BLaER1 treated with 17β-estradiol and CSF1 and Interleukin-3, amounts not matched to agents 10 nM and 100 nM (cell line): Measurements from ENCODE around the gene NEIL1.
"Not testable (repeated sequence)": the region's sequence is repeated elsewhere in the genome, so short reads cannot be mapped to it uniquely, and the experiment has no call there.

ENCODE experiments used
- H3K27ac ChIP-seq, 11 experiments: shearing (Covaris generic); formaldehyde crosslinking; 2 replicates each; pipeline ENCODE4 v1.8.1; 2022
- H3K27me3 ChIP-seq, 11 experiments: shearing (Covaris generic); formaldehyde crosslinking; 2 replicates each; pipeline ENCODE4 v1.8.1; 2022
- H3K36me3 ChIP-seq, 11 experiments: shearing (Covaris generic); formaldehyde crosslinking; 2 replicates each; pipeline ENCODE4 v1.8.1; 2022
- H3K4me1 ChIP-seq, 10 experiments: shearing (Covaris generic); formaldehyde crosslinking; 2 replicates each; pipeline ENCODE4 v1.8.1; 2022
- H3K4me2 ChIP-seq, 11 experiments: shearing (Covaris generic); formaldehyde crosslinking; 2 replicates each; pipeline ENCODE4 v1.8.1; 2022
- H3K4me3 ChIP-seq, 10 experiments: shearing (Covaris generic); formaldehyde crosslinking; 2 replicates each; pipeline ENCODE4 v1.8.1; 2022
- H3K9ac ChIP-seq, 11 experiments: shearing (Covaris generic); formaldehyde crosslinking; 2 replicates each; pipeline ENCODE4 v1.8.1; 2022
- H3K9me3 ChIP-seq, 11 experiments: shearing (Covaris generic); formaldehyde crosslinking; replicated peaks in 1 of 11; 2 replicates each; pipeline ENCODE4 v1.8.1; 2022
- H4K20me1 ChIP-seq, 11 experiments: shearing (Covaris generic); formaldehyde crosslinking; 2 replicates each; pipeline ENCODE4 v1.8.1; 2022
- Cebpa-rat ChIP-seq, 11 experiments: shearing (Covaris generic); IDR thresholded peaks; 2 replicates each; pipeline ENCODE4 v1.8.1; 2022

The NEIL1 gene

DNA sequence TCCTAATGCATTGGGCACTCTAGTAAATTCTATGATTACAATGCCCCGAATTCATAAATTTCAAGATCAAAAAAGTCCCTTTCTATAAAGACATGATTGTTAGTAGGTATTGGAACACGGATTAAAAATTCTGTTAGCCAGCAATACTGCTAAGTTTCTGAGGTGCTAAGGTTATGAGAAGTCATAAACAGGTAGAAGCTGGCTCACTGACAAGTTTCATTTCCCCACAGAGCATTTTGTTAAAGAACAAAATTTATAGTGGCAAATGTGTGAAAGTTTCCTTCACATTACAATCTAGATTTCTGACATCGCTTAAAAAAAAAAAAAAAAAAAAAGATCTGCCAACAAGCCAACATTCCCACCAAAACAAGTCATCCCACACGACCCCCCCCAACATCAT, 33.9 kb downstream of the NEIL1 start:
- Histone ChIP-seq H3K4me2 (no peak overlapping the region), H3K4me1 (peaks cover 0 to 8% (median 1%) of the 10 kb centered on the region in 10 experiments; a peak in 9 of 20 replicates), H3K9me3 (no peaks in the 10 kb centered on the region), H3K27ac (no peak overlapping the region), H3K27me3 (no peaks in the 10 kb centered on the region), H3K9ac (no peak overlapping the region), H3K36me3 (peaks cover 93 to 99% (median 98%) of the 10 kb centered on the region in 11 experiments), H3K4me3 (no peak overlapping the region), H4K20me1 (peaks cover 0 to 7% (median 0%) of the 10 kb centered on the region in 11 experiments; a peak in 3 of 22 replicates)
- no peak for TF ChIP-seq Cebpa-rat (IDR thresholded peaks at IDR 0.05)

DNA sequence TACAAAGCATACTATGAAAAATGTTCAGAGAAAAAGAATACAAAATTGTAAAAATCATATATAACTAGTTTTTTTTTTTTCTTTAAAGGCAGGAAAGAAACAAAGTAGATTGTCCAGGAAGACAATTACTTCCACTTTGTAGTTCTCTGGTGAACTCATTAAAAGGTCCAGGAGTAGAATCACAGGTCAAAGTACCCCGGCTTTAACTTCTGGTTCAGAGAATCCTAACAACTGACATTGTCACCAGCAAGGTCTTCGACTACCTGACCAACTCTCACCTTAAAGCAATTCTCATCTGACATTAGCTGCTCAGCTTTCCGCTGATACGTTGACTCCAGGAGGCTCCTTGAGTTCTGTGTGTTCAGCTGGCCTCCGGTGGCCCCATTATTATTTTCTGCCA, 37.1 kb downstream of the NEIL1 start:
- not testable (repeated sequence) for H3K27ac ChIP-seq, H3K4me2 ChIP-seq, H3K27me3 ChIP-seq, H3K4me3 ChIP-seq, H3K9me3 ChIP-seq, H3K9ac ChIP-seq
- Histone ChIP-seq H3K4me1 (peaks cover 8 to 20% (median 13%) of the 10 kb centered on the region in 10 experiments; a peak in 16 of 20 replicates), H4K20me1 (peaks cover 0 to 34% (median 12%) of the 10 kb centered on the region in 11 experiments; a peak in 9 of 22 replicates), H3K36me3 (peaks cover 93 to 99% (median 98%) of the 10 kb centered on the region in 11 experiments)

DNA sequence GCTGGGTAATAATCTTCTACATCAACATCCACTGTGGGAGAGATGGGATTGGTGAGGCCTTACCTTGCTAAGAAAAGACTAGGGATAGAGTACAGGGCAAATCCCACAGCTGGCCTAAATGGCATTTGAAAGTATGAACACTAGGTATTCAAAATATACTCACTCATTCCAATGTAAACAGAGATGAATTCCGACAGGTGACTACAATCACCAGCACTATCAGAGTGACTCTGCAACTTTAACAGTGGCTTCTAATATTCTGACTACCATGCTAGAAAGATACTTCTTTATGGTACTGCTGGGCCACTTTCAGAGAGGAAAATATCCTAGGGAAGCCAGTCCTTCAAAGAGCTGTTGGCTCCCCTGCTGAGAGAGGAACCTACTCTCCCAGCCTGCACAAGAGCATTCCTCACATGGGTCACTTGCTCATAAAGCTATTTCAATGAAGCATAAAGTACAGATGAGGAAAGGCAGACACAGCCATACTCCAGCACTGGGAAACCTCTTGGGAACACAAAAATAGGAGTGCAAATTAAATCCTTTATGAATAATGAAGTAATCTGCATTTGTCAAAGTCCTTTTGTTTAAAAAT, 43.0 kb downstream of the NEIL1 start:
- TF ChIP-seq Cebpa-rat (IDR thresholded peaks at IDR 0.05): no peak
- H3K36me3 ChIP-seq: peaks cover 95 to 100% (median 100%) of the 10 kb centered on the region in 11 experiments
- no peaks in the 10 kb centered on the region for H3K9me3 ChIP-seq
- H3K4me3 ChIP-seq: no peak overlapping the region
- H3K4me1 ChIP-seq: peaks cover 8 to 20% (median 13%) of the 10 kb centered on the region in 10 experiments; a peak in 16 of 20 replicates
- no peak overlapping the region for H3K9ac ChIP-seq
- no peak overlapping the region for H3K27ac ChIP-seq
- no peak overlapping the region for H3K4me2 ChIP-seq
- H4K20me1 ChIP-seq: peaks cover 0 to 48% (median 33%) of the 10 kb centered on the region in 11 experiments; a peak in 17 of 22 replicates
- H3K27me3 ChIP-seq: no peaks in the 10 kb centered on the region

DNA sequence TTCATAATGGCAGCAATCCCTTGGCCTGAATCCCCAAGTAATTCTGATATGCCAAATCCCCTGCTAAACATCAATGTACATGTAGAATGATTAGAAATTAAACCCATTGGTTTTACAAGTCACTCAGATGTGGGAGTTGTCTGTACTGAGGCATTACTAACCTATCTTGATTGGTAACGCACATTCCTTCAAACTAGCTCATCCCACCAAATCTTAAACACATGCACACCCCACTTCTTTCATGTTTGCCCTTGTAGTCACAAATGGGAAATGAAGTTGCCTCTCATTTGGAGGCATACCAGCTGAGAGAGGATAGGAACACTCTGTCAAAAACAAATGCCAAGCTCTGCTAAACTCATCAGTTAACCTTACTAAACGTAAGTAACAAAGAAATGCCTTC, 50.7 kb downstream of the NEIL1 start:
- H3K36me3 ChIP-seq: peaks cover 99 to 100% (median 100%) of the 10 kb centered on the region in 11 experiments
- H3K4me1 ChIP-seq: no peaks in the 10 kb centered on the region
- TF ChIP-seq Cebpa-rat (IDR thresholded peaks at IDR 0.05): no peak
- H3K9me3 ChIP-seq: no peaks in the 10 kb centered on the region
- no peak overlapping the region for H3K27ac ChIP-seq
- H3K4me3 ChIP-seq: no peak overlapping the region
- no peaks in the 10 kb centered on the region for H3K27me3 ChIP-seq
- no peak overlapping the region for H3K9ac ChIP-seq
- H3K4me2 ChIP-seq: no peak overlapping the region
- H4K20me1 ChIP-seq: peaks cover 0 to 46% (median 20%) of the 10 kb centered on the region in 11 experiments; a peak in 10 of 22 replicates

DNA sequence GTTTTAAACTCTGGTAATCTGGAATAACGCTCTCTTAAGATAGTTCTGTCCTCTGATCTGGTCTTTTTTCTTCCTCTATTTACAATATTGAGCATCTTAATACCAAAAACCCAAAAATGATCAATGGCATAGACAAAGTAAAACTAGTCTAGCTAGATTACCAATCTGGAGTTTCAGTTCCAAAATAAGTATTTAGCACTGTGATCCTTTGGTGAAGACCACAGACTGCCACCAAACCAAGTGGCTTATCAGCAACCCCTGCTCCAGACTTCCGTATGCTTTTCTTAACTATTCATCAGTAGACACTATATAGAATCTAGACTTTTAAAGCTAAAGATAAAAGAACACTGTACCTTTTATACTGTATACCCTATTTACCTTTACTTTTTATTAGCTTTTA, 57.1 kb downstream of the NEIL1 start:
- H3K36me3 ChIP-seq: peaks cover 98 to 100% (median 100%) of the 10 kb centered on the region in 11 experiments
- TF ChIP-seq Cebpa-rat (IDR thresholded peaks at IDR 0.05): no peak
- no peaks in the 10 kb centered on the region for H3K27me3 ChIP-seq

More for the DNA sequence above, 57.1 kb downstream of the NEIL1 start:
- Histone ChIP-seq H3K27ac (no peak overlapping the region), H3K4me3 (no peak overlapping the region), H4K20me1 (peaks cover 4 to 22% (median 11%) of the 10 kb centered on the region in 11 experiments; a peak in 11 of 22 replicates), H3K4me2 (no peak overlapping the region), H3K9me3 (no peaks in the 10 kb centered on the region), H3K4me1 (no peaks in the 10 kb centered on the region), H3K9ac (no peak overlapping the region)
